Osteoblast (primary cell): ENCODE data around the gene CCDC83. TPM values are rescaled to one million over a fixed set of nuclear protein-coding genes. Genes with fewer than 3 reads are reported as not detected.
A peak's percentile ranks its signal among the peaks of the same experiment; 100 is the strongest.

ENCODE experiments used
- DNase-seq: peaks from one replicate; pipeline ENCODE4 v3.0.0; 2011; ENCODE audit warnings: low spot score, mixed read lengths; ENCODE audit not compliant: insufficient read length; ENCODE audit errors: missing footprints
- H2AFZ ChIP-seq: 2 replicates; pipeline ENCODE4 v1.6.0; 2011; ENCODE audit warnings: mild to moderate bottlenecking, low read length
- H3K27ac ChIP-seq: 2 replicates; pipeline ENCODE4 v1.5.1; 2011; ENCODE audit warnings: mild to moderate bottlenecking, low read depth, low read length, moderate library complexity
- H3K27me3 ChIP-seq: 2 replicates; pipeline ENCODE4 v1.6.0; 2012; ENCODE audit warnings: mild to moderate bottlenecking, control low read depth, inconsistent platforms, low read length, moderate library complexity; ENCODE audit not compliant: insufficient read depth
- H3K36me3 ChIP-seq: 2 replicates; pipeline ENCODE4 v1.5.1; 2011; ENCODE audit warnings: mild to moderate bottlenecking, low read length, control low read depth, moderate library complexity; ENCODE audit not compliant: insufficient read depth
- H3K4me1 ChIP-seq: 2 replicates; pipeline ENCODE4 v1.5.1; 2011; ENCODE audit warnings: mild to moderate bottlenecking, low read length, control low read depth, moderate library complexity; ENCODE audit not compliant: insufficient read depth
- H3K4me2 ChIP-seq: 2 replicates; pipeline ENCODE4 v1.6.0; 2011; ENCODE audit warnings: mild to moderate bottlenecking, low read length; ENCODE audit not compliant: insufficient read depth
- H3K4me3 ChIP-seq: fragments of 200-600 bp; sonication (generic); 3 replicates; pipeline ENCODE4 v1.5.1; 2012; ENCODE audit warnings: mild to moderate bottlenecking, low read length, inconsistent platforms; ENCODE audit not compliant: insufficient read depth
- H3K79me2 ChIP-seq: 2 replicates; pipeline ENCODE4 v1.6.0; 2012; ENCODE audit warnings: mild to moderate bottlenecking, low read length, control low read depth, inconsistent platforms; ENCODE audit not compliant: insufficient read depth
- H3K9me3 ChIP-seq: 2 replicates; pipeline ENCODE4 v1.5.1; 2011; ENCODE audit warnings: low read depth, low read length, control low read depth
- H4K20me1 ChIP-seq: 2 replicates; pipeline ENCODE4 v1.6.0; 2012; ENCODE audit warnings: mild to moderate bottlenecking, low read length, control low read depth; ENCODE audit not compliant: insufficient read depth
- total RNA-seq: library from RNA; depleted of rRNA; stranded (reverse); fragments of >200 nt; gene quantifications from 2 replicates; pipeline ENCODE4 v1.2.3, GENCODE V29; 2012
- TF ChIP-seq, protein P1 (sequence below): IDR thresholded peaks from 2 replicates; pipeline ENCODE4 v1.5.1; 2011; ENCODE audit warnings: mild to moderate bottlenecking, low read depth, low read length, moderate library complexity; ENCODE audit errors: extremely low read depth

CCDC83 gene
- total RNA-seq, 1 donor, result not detected

- peak; percentile 69 for DNase-seq
- Histone ChIP-seq H3K79me2 (no peaks in the 10 kb centered on the region), H4K20me1 (no peaks in the 10 kb centered on the region), H3K36me3 (no peaks in the 10 kb centered on the region), H3K4me3 (no peak overlapping the region), H3K4me1 (peaks cover 37% of the 10 kb centered on the region), H3K9me3 (no peaks in the 10 kb centered on the region), H3K27ac (no peak overlapping the region), H3K4me2 (no peak overlapping the region), H2AFZ (no peak overlapping the region), H3K27me3 (no peaks in the 10 kb centered on the region)
- TF ChIP-seq, protein P1, sequence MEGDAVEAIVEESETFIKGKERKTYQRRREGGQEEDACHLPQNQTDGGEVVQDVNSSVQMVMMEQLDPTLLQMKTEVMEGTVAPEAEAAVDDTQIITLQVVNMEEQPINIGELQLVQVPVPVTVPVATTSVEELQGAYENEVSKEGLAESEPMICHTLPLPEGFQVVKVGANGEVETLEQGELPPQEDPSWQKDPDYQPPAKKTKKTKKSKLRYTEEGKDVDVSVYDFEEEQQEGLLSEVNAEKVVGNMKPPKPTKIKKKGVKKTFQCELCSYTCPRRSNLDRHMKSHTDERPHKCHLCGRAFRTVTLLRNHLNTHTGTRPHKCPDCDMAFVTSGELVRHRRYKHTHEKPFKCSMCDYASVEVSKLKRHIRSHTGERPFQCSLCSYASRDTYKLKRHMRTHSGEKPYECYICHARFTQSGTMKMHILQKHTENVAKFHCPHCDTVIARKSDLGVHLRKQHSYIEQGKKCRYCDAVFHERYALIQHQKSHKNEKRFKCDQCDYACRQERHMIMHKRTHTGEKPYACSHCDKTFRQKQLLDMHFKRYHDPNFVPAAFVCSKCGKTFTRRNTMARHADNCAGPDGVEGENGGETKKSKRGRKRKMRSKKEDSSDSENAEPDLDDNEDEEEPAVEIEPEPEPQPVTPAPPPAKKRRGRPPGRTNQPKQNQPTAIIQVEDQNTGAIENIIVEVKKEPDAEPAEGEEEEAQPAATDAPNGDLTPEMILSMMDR, result peak; percentile 67
Measured at GRCh38 chr11:85826116-85826855, 28.9 kb upstream of the CCDC83 start.

- Histone ChIP-seq H3K4me3 (peak overlapping the region; percentile 3), H3K9me3 (no peaks in the 10 kb centered on the region), H3K27me3 (no peaks in the 10 kb centered on the region), H3K4me1 (peaks cover 22% of the 10 kb centered on the region), H3K36me3 (no peaks in the 10 kb centered on the region), H3K79me2 (no peaks in the 10 kb centered on the region), H3K4me2 (peak overlapping the region; percentile 62), H2AFZ (no peak overlapping the region), H3K27ac (peak overlapping the region; percentile 88), H4K20me1 (no peaks in the 10 kb centered on the region)
- TF ChIP-seq, protein P1, result no peak
- peak; percentile 90 for DNase-seq
Measured at GRCh38 chr11:85827748-85828639, 27.2 kb upstream of the CCDC83 start.

- no peak for DNase-seq
- H3K4me2 ChIP-seq, result peak overlapping the region; percentile 5
- H3K36me3 ChIP-seq, result no peaks in the 10 kb centered on the region
- H3K4me3 ChIP-seq, result no peak overlapping the region
- peaks cover 22% of the 10 kb centered on the region for H3K4me1 ChIP-seq
- H3K79me2 ChIP-seq, result no peaks in the 10 kb centered on the region
- no peak overlapping the region for H2AFZ ChIP-seq
- H3K9me3 ChIP-seq, result no peaks in the 10 kb centered on the region
- H3K27ac ChIP-seq, result peak overlapping the region; percentile 13
- H4K20me1 ChIP-seq, result no peaks in the 10 kb centered on the region
- TF ChIP-seq, protein P1, result no peak
- no peaks in the 10 kb centered on the region for H3K27me3 ChIP-seq
Measured at GRCh38 chr11:85828640-85828978, 26.6 kb upstream of the CCDC83 start.

DNA sequence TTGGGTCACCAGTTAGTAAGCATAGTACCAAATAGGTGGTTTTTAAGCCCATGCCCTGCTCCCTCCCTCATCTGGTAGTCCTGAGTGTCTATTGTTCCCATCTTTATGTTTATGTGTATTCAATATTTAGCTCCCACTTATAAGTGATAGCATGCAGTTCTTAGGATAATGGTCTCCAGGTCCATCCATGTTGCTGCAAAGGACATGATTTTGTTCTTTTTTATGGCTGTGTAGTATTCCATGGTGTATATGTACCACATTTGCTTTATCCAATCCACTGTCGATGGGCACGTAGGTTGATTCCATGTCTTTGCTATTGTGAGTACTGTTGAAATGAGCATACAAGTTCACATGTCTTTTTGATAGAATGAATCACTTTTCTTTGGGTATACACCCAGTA is 26.0 kb upstream of the CCDC83 start:
- DNase-seq, result no peak

More for the DNA sequence above, 26.0 kb upstream of the CCDC83 start:
- no peak overlapping the region for H2AFZ ChIP-seq
- no peaks in the 10 kb centered on the region for H3K9me3 ChIP-seq
- TF ChIP-seq, protein P1, result no peak
- H3K27me3 ChIP-seq, result no peaks in the 10 kb centered on the region
- no peak overlapping the region for H3K4me3 ChIP-seq
- no peaks in the 10 kb centered on the region for H4K20me1 ChIP-seq
- peaks cover 22% of the 10 kb centered on the region for H3K4me1 ChIP-seq
- H3K27ac ChIP-seq, result no peak overlapping the region
- no peaks in the 10 kb centered on the region for H3K36me3 ChIP-seq
- H3K4me2 ChIP-seq, result no peak overlapping the region
- H3K79me2 ChIP-seq, result no peaks in the 10 kb centered on the region
